ENCODE results near the gene APCS. TPM values are rescaled to one million over a fixed set of nuclear protein-coding genes. Genes with fewer than 3 reads are reported as not detected.

Gene APCS, protein sequence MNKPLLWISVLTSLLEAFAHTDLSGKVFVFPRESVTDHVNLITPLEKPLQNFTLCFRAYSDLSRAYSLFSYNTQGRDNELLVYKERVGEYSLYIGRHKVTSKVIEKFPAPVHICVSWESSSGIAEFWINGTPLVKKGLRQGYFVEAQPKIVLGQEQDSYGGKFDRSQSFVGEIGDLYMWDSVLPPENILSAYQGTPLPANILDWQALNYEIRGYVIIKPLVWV
- polyA plus RNA-seq (2013, experiment 1 of 2; ENCODE audit: insufficient read length), result not detected
- polyA plus RNA-seq (2013, experiment 2 of 2; ENCODE audit: insufficient read length), result not detected

DNA sequence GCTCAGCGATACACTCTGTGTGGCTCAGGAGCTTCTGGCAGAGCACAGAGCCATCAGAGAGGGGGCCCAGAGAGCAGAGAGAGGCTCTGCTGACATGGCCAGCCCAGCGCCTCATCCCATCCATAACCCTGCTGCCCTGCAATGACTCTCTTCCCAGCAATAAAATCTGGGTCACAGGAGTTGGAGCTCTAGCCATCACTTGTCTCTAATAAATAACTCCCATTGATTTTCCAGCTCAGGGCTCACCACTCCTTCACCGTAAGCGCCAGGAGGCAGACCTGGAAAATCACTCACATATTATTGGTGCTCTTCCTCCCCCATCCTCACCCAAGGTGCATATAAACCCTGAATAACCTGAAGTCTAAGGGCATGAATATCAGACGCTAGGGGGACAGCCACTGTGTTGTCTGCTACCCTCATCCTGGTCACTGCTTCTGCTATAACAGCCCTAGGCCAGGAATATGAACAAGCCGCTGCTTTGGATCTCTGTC lies at the start of gene APCS:
Gene APCS (plus strand): TSS at position 366 of the 491 bp plus-strand sequence. CDS start 96 bp downstream, at position 462.
- DNase-seq, result no peak

DNA sequence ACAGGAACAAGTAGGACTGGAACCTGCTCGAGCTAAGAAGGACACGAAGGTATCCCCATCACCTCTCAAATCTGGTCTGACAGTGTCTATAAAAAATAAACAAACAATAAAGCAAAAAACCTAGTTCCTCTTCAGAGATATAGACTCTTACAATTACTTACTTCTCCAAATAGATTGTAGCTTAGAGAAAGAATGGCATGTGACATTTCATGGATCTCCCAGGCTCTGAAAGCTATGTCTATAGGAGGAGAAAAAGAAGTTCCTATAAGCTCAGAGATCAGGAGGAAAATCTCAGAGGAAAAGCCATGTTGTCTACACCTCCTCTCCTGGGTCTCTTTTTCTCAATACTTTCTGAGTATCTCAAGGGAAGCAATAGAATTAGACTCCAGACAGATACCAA lies 39.5 kb upstream of the APCS start:
- no peak for DNase-seq

DNA sequence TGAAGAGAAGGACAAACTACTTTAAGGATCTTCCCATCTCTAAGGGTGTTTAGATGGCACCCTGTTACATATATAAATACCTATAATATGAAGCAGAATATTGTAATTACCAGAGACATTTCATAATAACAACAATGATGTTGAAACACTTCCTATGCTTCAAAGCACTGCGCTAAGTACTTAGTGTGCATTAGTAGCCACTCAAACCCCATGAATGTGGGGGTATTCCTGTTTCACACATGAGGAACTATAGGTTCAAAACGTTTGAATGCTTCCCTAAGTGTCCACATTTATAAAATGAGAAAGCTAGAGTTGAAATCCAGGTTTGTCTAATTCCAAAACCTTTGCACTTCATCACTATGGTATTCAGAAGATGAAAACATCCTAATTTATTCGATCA lies 33.4 kb upstream of the APCS start:
- no peak for DNase-seq

GRCh38 chr1:159554696-159555095 lies 32.9 kb upstream of the APCS start:
- DNase-seq, result no peak

- DNase-seq, result no peak
Measured at GRCh38 chr1:159556931-159557369, 30.7 kb upstream of the APCS start.

DNA sequence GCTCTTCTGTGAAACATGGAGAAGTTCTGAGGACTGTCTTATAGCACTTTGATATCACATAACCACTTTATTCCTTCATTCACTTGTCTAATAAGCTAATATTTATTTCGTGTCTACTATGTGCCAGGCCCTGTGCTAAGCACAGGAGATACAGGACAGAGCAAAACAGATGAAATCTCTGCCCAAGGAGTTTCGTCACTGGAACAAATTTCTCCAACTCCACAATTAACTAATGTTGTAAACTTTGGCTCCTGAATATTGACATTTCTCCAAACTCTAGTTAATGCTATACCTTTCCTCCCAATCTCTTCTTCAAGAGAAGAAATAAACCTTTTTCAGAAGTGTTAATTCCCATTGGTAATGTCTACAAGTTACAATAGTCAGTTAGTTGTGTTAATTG lies 27.0 kb upstream of the APCS start:
- DNase-seq, result no peak

DNA sequence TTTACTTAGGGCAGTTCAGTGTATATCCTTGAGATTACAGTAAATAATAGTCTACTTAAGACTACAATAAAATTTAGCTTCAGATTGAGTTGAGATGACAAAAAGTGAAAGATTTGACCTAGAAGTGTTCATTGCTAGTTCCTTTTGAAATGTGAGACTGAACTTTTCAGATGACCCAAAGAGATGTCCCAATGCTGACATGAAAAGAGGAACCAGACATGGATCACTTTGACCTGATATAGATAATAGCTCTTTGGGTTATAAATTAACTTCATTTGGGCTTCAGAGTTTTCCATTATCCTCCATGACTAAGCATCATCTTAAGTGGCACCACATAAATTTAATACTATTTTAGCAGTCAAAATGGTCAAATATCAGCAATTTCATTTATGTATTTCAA lies 26.1 kb upstream of the APCS start:
- DNase-seq, result no peak

DNA sequence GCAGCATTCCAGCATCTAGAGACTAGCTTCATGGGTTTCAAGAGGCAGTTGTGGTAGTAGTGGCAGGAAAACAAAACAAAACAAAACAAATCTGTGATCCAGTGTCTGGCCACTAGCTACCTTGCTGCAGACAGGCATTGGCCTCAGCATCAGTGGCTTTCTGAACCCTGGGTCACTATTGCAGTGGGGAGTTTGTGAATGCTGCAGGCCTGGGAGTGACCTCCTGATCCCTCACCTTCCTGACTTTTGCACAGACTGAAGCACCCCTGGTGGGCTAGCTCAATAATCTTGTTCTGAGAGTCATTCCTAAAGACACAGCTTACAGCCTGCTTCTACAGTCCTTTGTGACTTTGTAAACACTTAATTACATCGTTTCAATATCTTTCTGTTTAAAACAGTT lies 24.9 kb upstream of the APCS start:
- no peak for DNase-seq

GRCh38 chr1:159577446-159577845 lies 10.2 kb upstream of the APCS start:
- no peak for DNase-seq

GRCh38 chr1:159580340-159580739 lies 7.3 kb upstream of the APCS start:
- no peak for DNase-seq

GRCh38 chr1:159581422-159581821 lies 6.2 kb upstream of the APCS start:
- no peak for DNase-seq

DNA sequence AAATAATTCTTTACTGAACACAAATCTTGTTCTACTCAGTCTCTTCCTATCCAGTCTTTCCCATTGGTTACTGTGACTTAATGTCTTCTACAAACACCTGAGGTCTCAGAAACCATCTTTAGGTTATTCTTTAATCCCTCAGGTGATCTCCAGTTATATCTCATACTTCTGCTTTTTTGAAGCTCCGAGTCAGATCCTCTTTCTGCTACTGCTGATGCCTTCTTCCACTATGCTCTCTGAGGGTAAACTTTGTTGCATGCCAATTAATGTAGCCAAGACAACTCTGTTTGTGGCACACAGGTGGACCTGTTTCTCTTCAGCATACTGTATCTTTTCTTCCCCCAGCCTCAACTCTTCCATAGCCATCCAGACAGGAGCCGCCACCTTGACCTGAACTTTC lies 3.1 kb upstream of the APCS start:
- DNase-seq, result no peak

GRCh38 chr1:159591981-159592380 lies 4.4 kb downstream of the APCS start:
- no peak for DNase-seq

DNA sequence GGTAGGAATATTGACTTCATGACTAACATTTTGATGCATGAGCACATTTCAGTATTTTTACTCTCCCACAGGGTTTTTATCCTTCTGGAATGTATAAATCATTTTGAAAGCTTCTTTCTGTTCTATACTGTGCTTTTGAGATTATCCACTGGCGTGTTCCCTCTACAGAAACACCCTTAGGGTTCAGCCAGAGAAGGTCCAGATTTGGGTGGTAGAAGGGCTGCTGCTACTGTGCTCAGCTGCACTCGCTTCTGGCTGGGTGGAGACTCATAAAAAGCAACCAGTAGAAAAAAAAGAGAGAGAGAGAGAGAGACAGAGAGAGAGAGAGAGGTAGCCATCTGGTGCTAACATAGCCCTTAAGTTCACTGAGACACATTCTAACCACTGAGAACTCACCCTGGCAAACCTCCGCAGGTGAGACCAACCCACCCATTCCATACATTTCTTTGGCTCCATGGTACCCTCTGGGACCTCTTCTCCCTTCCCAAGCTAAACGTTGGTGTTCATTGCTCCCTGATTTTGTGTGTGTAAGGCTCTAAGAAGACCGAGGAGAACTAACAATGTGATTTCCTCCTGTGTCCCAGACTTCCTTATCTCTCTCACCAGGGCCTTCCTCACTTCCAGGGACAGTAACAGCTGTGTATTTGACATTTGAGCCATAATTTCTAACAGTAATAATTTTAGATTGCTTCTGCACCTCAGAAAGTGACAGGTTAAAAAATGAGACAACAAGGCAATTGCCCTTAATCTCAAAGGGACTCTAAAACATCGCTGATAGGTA lies 7.2 kb downstream of the APCS start:
- DNase-seq, result peak; percentile 78

DNA sequence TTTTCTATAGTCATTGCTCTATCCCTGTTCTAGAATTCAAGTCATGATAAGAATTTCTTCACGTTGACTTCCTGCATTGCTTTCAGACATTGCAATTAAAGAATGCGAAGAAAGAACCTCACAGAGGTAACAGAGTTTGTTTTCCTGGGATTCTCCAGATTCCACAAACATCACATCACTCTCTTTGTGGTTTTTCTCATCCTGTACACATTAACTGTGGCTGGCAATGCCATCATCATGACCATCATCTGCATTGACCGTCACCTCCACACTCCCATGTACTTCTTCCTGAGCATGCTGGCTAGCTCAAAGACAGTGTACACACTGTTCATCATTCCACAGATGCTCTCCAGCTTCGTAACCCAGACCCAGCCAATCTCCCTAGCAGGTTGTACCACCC lies 10.6 kb downstream of the APCS start:
- DNase-seq, result peak; percentile 94

- DNase-seq, result no peak
Measured at GRCh38 chr1:159600894-159601293, 13.3 kb downstream of the APCS start.

- no peak for DNase-seq
Measured at GRCh38 chr1:159602501-159602999, 14.9 kb downstream of the APCS start.

DNA sequence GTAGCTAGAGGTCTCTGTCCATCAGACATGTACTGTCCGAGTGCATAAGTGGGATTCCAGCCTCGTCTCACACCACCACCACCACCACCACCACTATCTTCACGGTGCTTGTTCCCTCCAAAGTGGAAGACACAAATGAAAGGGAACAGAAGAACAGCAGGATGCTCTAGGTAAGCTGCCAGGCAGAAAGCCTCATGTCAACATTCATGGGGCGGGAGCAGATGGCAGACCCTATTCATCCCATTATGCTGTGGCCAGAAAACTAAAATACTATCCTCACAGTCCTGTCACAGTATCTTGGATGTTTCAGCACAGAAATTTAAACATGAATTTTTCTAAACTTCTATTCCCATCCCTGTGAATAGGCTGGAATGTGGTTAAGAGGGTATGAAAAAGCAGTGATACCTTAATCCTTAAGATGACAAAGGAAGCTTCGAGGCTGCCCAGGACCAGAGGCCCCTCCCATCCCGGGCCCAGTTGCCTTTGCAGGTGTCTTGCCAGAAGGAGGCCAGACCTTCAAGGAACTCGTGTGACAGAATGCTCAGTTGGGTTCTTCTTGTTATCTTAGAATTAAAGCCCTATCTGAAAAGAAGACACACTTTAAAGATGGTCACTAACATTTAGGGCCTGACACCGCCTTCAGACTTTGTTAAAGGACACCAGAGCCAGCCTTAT lies 24.7 kb downstream of the APCS start:
- no peak for DNase-seq

DNA sequence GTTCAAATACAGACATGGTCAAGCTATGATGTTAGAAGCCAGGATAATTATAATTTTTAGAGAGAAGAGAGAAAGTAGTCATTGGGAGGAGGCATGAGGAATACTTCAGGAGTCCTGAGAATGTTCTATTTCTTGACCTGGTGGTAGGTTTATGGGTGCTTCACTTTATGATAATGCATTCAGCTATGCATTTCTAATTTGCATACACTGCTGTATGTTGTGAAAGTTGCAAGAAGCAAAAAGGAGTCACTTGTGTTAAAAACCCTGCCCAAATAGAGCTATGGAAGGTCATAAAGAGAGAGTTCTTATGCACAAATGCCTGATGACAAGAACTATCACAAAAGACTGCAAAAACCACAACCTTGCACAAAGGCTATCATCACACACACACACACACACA lies 45.3 kb downstream of the APCS start:
- DNase-seq, result no peak

All from fibroblast of skin of scalp (primary cell).